HG03159 (cell line): ENCODE results near the gene EGLN3.
"Not testable (repeated sequence)": the region's sequence is repeated elsewhere in the genome, so short reads cannot be mapped to it uniquely, and the experiment has no call there.

Experiments used
- ATAC-seq: cut with Tn5 transposase; IDR thresholded peaks from one replicate; pipeline ENCODE4 v1.9.1; 2021; ENCODE audit warnings: mild to moderate bottlenecking, moderate library complexity; ENCODE audit not compliant: unreplicated experiment

EGLN3 gene

GRCh38 chr14:33938131-33938949 is 12.5 kb downstream of the EGLN3 start:
- no peak for ATAC-seq

GRCh38 chr14:33936391-33936790 is 14.5 kb downstream of the EGLN3 start:
- no peak for ATAC-seq

- ATAC-seq = no peak
These were observed 15.9 kb downstream of the EGLN3 start for GRCh38 chr14:33934938-33935337.

GRCh38 chr14:33934043-33934750 is 16.7 kb downstream of the EGLN3 start:
- ATAC-seq = no peak

- ATAC-seq = no peak
These were observed 17.4 kb downstream of the EGLN3 start for GRCh38 chr14:33933386-33933933.

- ATAC-seq = no peak
These were observed 18.1 kb downstream of the EGLN3 start for GRCh38 chr14:33932576-33933345.

GRCh38 chr14:33932033-33932432 is 18.8 kb downstream of the EGLN3 start:
- no peak for ATAC-seq

GRCh38 chr14:33931461-33931860 is 19.4 kb downstream of the EGLN3 start:
- no peak for ATAC-seq

- no peak for ATAC-seq
These were observed 20.4 kb downstream of the EGLN3 start for GRCh38 chr14:33930439-33930838.

- no peak for ATAC-seq
These were observed 21.0 kb downstream of the EGLN3 start for GRCh38 chr14:33929799-33930408.

GRCh38 chr14:33928895-33929294 is 22.0 kb downstream of the EGLN3 start:
- no peak for ATAC-seq

GRCh38 chr14:33927944-33928343 is 22.9 kb downstream of the EGLN3 start:
- no peak for ATAC-seq

- not testable (repeated sequence) for ATAC-seq
These were observed 23.9 kb downstream of the EGLN3 start for GRCh38 chr14:33926967-33927366.

GRCh38 chr14:33925946-33926345 is 24.9 kb downstream of the EGLN3 start:
- no peak for ATAC-seq

GRCh38 chr14:33925235-33925634 is 25.6 kb downstream of the EGLN3 start:
- no peak for ATAC-seq

GRCh38 chr14:33924566-33925100 is 26.2 kb downstream of the EGLN3 start:
- no peak for ATAC-seq

- ATAC-seq = no peak
These were observed 28.7 kb downstream of the EGLN3 start for GRCh38 chr14:33922125-33922524.

GRCh38 chr14:33918256-33918655 is 32.6 kb downstream of the EGLN3 start:
- ATAC-seq = no peak

- ATAC-seq = no peak
These were observed 33.2 kb downstream of the EGLN3 start for GRCh38 chr14:33917661-33918060.
